ENCODE measurements around the gene CACNA2D2. TPM values are rescaled to one million over a fixed set of nuclear protein-coding genes. Genes with fewer than 3 reads are reported as not detected.

CACNA2D2 gene
- total and polyA plus RNA-seq, 2 donors (not counting 1 experiment from before 2014, with no cell fraction given): 0.06 TPM; not detected in 1

DNA sequence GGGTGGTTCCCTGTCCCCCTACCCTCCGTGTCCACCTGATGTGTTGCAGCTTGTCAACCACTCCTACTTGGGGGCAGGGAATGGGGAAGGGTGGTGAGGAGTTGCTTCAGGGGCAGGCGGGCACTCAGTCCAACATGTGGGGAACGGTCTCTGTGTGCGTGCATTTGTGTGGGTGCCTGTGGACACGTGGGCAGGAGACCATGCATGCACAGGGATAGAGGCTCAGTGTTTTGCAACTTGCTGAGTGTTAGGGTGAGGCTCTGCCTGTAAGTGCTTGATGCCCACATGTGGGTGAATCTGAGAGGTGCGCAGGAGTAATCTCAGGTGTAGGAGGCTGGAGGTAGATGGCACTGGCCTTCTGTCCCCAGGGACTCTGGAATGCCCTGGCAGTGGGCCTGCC is 119.7 kb downstream of the CACNA2D2 start:
- H3K9me3 ChIP-seq (ENCODE audit: control insufficient read depth, insufficient read depth, low read depth, low read length): no peaks in the 10 kb centered on the region
- H3K79me2 ChIP-seq (ENCODE audit: control insufficient read depth, insufficient read depth, low read length): no peaks in the 10 kb centered on the region
- no peak overlapping the region for H2AFZ ChIP-seq (ENCODE audit: low read length)
- no peaks in the 10 kb centered on the region for H3K27me3 ChIP-seq (ENCODE audit: control insufficient read depth, insufficient read depth, low read length)
- no peaks in the 10 kb centered on the region for H4K20me1 ChIP-seq (ENCODE audit: control insufficient read depth, extremely low read depth, insufficient read depth, low read length)
- H3K9ac ChIP-seq (ENCODE audit: insufficient read depth, low read length): no peak overlapping the region
- no peak overlapping the region for H3K4me2 ChIP-seq (ENCODE audit: extremely low read depth, insufficient read depth, low read length)
- no peaks in the 10 kb centered on the region for H3K4me1 ChIP-seq (ENCODE audit: control insufficient read depth, extremely low read depth, insufficient read depth, low read length)
- no peak for DNase-seq (ENCODE audit: low read depth in 2 of 2)
- no peaks in the 10 kb centered on the region for H3K36me3 ChIP-seq (ENCODE audit: control insufficient read depth, insufficient read depth, low read length)
- H3K4me3 ChIP-seq (replicated peaks in 1 of 4; ENCODE audit: control extremely low read depth in 1 of 4, insufficient read depth in 1 of 4, low read depth in 3 of 4, low read length in 4 of 4): no peak overlapping the region
- TF ChIP-seq EZH2 (IDR thresholded peaks at IDR 0.05; ENCODE audit: low read length, missing control alignments): no peak
- TF ChIP-seq, protein P1, sequence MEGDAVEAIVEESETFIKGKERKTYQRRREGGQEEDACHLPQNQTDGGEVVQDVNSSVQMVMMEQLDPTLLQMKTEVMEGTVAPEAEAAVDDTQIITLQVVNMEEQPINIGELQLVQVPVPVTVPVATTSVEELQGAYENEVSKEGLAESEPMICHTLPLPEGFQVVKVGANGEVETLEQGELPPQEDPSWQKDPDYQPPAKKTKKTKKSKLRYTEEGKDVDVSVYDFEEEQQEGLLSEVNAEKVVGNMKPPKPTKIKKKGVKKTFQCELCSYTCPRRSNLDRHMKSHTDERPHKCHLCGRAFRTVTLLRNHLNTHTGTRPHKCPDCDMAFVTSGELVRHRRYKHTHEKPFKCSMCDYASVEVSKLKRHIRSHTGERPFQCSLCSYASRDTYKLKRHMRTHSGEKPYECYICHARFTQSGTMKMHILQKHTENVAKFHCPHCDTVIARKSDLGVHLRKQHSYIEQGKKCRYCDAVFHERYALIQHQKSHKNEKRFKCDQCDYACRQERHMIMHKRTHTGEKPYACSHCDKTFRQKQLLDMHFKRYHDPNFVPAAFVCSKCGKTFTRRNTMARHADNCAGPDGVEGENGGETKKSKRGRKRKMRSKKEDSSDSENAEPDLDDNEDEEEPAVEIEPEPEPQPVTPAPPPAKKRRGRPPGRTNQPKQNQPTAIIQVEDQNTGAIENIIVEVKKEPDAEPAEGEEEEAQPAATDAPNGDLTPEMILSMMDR (conservative IDR thresholded peaks at IDR 0.05 in 1 of 2, IDR thresholded peaks at IDR 0.05 in 1 of 2; ENCODE audit: low read depth in 1 of 2, low read length in 2 of 2): no peak
- no peak overlapping the region for H3K27ac ChIP-seq (ENCODE audit: insufficient read depth, low read length)

DNA sequence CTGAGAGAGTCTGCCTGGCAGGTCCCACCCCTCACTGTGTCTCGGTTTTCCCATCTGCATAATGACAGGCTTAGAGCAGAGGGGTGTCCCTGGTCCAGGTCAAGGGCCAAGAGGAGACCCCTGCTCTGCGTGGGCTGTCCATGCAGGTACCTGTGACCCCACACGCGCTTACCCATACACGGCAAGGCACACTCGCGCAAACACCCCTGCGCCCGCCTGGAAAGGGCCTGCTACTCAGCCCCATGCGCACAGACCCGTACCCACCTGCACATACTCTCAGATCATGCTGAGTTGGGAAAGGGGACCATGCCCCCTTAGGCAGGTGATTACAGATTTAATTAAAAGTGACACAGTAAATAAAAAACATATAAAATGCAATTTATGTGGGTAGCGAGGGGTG is 120.7 kb downstream of the CACNA2D2 start:
- Histone ChIP-seq H3K27me3 (ENCODE audit: control insufficient read depth, insufficient read depth, low read length) (no peaks in the 10 kb centered on the region), H3K27ac (ENCODE audit: insufficient read depth, low read length) (no peak overlapping the region), H3K79me2 (ENCODE audit: control insufficient read depth, insufficient read depth, low read length) (no peaks in the 10 kb centered on the region), H3K4me2 (ENCODE audit: extremely low read depth, insufficient read depth, low read length) (no peak overlapping the region), H3K36me3 (ENCODE audit: control insufficient read depth, insufficient read depth, low read length) (no peaks in the 10 kb centered on the region), H3K4me3 (replicated peaks in 1 of 4; ENCODE audit: control extremely low read depth in 1 of 4, insufficient read depth in 1 of 4, low read depth in 3 of 4, low read length in 4 of 4) (no peak overlapping the region), H3K9ac (ENCODE audit: insufficient read depth, low read length) (no peak overlapping the region), H4K20me1 (ENCODE audit: control insufficient read depth, extremely low read depth, insufficient read depth, low read length) (no peaks in the 10 kb centered on the region), H3K4me1 (ENCODE audit: control insufficient read depth, extremely low read depth, insufficient read depth, low read length) (no peaks in the 10 kb centered on the region), H3K9me3 (ENCODE audit: control insufficient read depth, insufficient read depth, low read depth, low read length) (no peaks in the 10 kb centered on the region), H2AFZ (ENCODE audit: low read length) (no peak overlapping the region)
- TF ChIP-seq, protein P1 (conservative IDR thresholded peaks at IDR 0.05 in 1 of 2, IDR thresholded peaks at IDR 0.05 in 1 of 2; ENCODE audit: low read depth in 1 of 2, low read length in 2 of 2): no peak
- no peak for TF ChIP-seq EZH2 (IDR thresholded peaks at IDR 0.05; ENCODE audit: low read length, missing control alignments)
- DNase-seq (ENCODE audit: low read depth in 2 of 2): no peak

DNA sequence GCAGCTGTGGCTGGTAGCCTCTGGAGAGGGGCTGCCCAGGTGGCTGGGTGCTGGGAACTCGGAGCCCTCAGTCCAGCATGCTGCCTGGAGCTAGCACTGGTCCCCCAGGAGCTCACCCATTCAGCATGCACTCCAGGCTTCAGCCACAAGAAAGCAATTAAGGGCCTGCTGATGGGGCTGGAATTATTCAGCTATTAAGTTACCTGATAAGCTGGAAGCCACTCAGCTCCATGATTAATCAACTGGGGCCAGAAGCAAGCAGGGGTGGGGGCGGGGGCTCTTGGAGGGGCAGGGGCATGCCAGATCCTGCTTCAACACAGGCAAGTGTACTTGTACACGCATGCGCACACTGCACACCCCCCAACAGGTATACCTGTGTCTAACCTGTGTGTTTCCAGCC is 122.1 kb downstream of the CACNA2D2 start:
- no peak overlapping the region for H3K4me2 ChIP-seq (ENCODE audit: extremely low read depth, insufficient read depth, low read length)
- TF ChIP-seq, protein P1 (conservative IDR thresholded peaks at IDR 0.05 in 1 of 2, IDR thresholded peaks at IDR 0.05 in 1 of 2; ENCODE audit: low read depth in 1 of 2, low read length in 2 of 2): no peak
- TF ChIP-seq EZH2 (IDR thresholded peaks at IDR 0.05; ENCODE audit: low read length, missing control alignments): no peak

More for the DNA sequence above, 122.1 kb downstream of the CACNA2D2 start:
- no peak for DNase-seq (ENCODE audit: low read depth in 2 of 2)
- Histone ChIP-seq H4K20me1 (ENCODE audit: control insufficient read depth, extremely low read depth, insufficient read depth, low read length) (no peaks in the 10 kb centered on the region), H3K27me3 (ENCODE audit: control insufficient read depth, insufficient read depth, low read length) (no peaks in the 10 kb centered on the region), H3K36me3 (ENCODE audit: control insufficient read depth, insufficient read depth, low read length) (no peaks in the 10 kb centered on the region), H3K4me3 (replicated peaks in 1 of 4; ENCODE audit: control extremely low read depth in 1 of 4, insufficient read depth in 1 of 4, low read depth in 3 of 4, low read length in 4 of 4) (no peak overlapping the region), H2AFZ (ENCODE audit: low read length) (no peak overlapping the region), H3K27ac (ENCODE audit: insufficient read depth, low read length) (no peak overlapping the region), H3K4me1 (ENCODE audit: control insufficient read depth, extremely low read depth, insufficient read depth, low read length) (no peaks in the 10 kb centered on the region), H3K9me3 (ENCODE audit: control insufficient read depth, insufficient read depth, low read depth, low read length) (no peaks in the 10 kb centered on the region), H3K9ac (ENCODE audit: insufficient read depth, low read length) (no peak overlapping the region), H3K79me2 (ENCODE audit: control insufficient read depth, insufficient read depth, low read length) (no peaks in the 10 kb centered on the region)

Measured in fibroblast of lung (primary cell).